GM21528 (cell line): ENCODE data around the gene CIAO3.

Source experiments
- ATAC-seq: cut with Tn5 transposase; IDR thresholded peaks from one replicate; pipeline ENCODE4 v1.9.1; 2021; ENCODE audit warnings: mild to moderate bottlenecking, moderate library complexity; ENCODE audit not compliant: unreplicated experiment, low FRiP score

CIAO3 gene

GRCh38 chr16:739560-740458 lies 988 bp downstream of the CIAO3 start:
- ATAC-seq: no peak

- no peak for ATAC-seq
These were observed 3.8 kb downstream of the CIAO3 start for GRCh38 chr16:736936-737481.

GRCh38 chr16:735982-736453 lies 4.8 kb downstream of the CIAO3 start:
- no peak for ATAC-seq

GRCh38 chr16:734981-735881 lies 5.6 kb downstream of the CIAO3 start:
- no peak for ATAC-seq

GRCh38 chr16:734208-734980 lies 6.4 kb downstream of the CIAO3 start:
- ATAC-seq: no peak

- ATAC-seq: no peak
These were observed 7.2 kb downstream of the CIAO3 start for GRCh38 chr16:733382-734207.

- ATAC-seq: no peak
These were observed 7.9 kb downstream of the CIAO3 start for GRCh38 chr16:732936-733335.

GRCh38 chr16:732332-732731 lies 8.5 kb downstream of the CIAO3 start:
- no peak for ATAC-seq

- no peak for ATAC-seq
These were observed 9.9 kb downstream of the CIAO3 start for GRCh38 chr16:730666-731509.

- ATAC-seq: no peak
These were observed 10.8 kb downstream of the CIAO3 start for GRCh38 chr16:729768-730665.

- ATAC-seq: no peak
These were observed 11.7 kb downstream of the CIAO3 start for GRCh38 chr16:728890-729744.

GRCh38 chr16:728131-728889 lies 12.5 kb downstream of the CIAO3 start:
- ATAC-seq: no peak

GRCh38 chr16:727291-727977 lies 13.4 kb downstream of the CIAO3 start:
- ATAC-seq: no peak

GRCh38 chr16:726438-727290 lies 14.1 kb downstream of the CIAO3 start, which contains the start of the genes CCDC78 and HAGHL:
Gene CCDC78, minus strand, starts transcription at chr16:726443. Its CDS starts 76 bp downstream, at chr16:726367.
Gene HAGHL, plus strand, starts transcription at chr16:727106. Its CDS starts 404 bp downstream, at chr16:727510.
- ATAC-seq: no peak
